HT-29 (cell line): ENCODE results near the gene IL1B. TPM values are rescaled to one million over a fixed set of nuclear protein-coding genes. Genes with fewer than 3 reads are reported as not detected.

Experiments
- DNase-seq: peaks from one replicate; pipeline ENCODE4 v3.0.0-alpha.2; 2015; ENCODE audit warnings: low spot score
- total RNA-seq: library from RNA; depleted of rRNA; stranded (reverse); fragments of >200 nt; shearing (Covaris generic); gene quantifications from 2 replicates; pipeline ENCODE4 v1.2.3, GENCODE V29; 2014; rRNA removed

IL1B gene
- total RNA-seq, 1 experiment from 2014 or later, result 0.20 TPM

DNA sequence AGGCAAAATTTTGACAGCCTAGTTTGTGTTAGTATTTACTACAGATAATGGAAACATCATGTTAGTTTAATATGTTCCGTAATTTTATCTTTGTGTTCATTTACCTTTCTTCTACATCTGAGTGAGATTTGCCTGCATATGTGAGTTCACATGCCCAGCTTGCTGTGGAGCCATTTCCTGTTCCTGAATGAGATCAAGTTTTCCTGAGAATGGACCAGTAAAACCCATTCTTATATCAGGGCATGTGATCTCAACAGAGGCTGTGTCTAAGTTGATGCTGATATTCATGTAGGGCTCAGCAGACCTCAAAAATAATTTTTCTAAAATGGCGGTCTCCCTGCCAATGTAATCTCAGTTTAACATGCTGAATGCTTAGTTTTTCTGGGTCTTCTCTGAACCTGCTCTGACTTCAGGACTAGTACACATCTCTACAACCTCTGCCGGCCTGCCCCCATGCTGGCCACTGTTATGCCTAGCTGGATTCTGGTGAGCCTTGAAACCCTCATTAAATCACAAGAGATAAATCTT is 53.3 kb downstream of the IL1B start:
- DNase-seq, result no peak

DNA sequence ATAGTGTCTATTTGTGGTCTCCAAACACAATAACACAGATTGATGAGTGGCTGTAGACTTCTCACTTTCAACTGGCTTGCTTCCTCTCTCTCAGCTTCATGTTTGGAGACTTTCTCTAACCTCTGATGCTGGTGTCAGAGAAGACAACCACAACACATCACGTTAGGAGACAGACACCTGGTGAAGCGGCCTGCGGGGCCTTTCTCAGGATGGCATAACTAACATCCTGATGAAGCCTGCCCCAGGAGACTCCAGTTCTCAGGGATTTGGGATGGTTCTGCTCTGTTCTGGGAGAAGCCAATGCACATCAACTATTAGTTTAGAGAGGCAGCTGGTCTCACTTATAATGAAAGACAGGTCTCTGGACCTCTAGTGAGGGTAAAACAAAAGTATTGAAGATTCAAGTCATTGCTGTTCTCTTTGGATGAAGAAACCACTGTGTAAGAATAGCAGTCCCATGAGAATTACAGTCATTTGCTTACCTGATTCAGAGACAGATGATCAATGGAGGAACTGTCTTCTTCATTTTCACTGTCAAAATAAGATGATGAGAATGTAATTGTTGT is 54.3 kb downstream of the IL1B start:
- DNase-seq, result no peak

Other genes with a start within 250 kb of the IL1B start
- gene SLC20A1, start 190.8 kb downstream of the IL1B start, total RNA-seq, result 30.3 and 32.7 TPM in 2 replicates
- 1.4 and 1.6 TPM in 2 replicates for gene NT5DC4, start 115.8 kb downstream of the IL1B start, total RNA-seq
- 2.5 and 4.0 TPM in 2 replicates for gene CKAP2L, start 72.2 kb downstream of the IL1B start, total RNA-seq
- not detected in 2 replicates for gene IL1A, start 52.3 kb downstream of the IL1B start, total RNA-seq
- gene IL37, start 74.4 kb upstream of the IL1B start, total RNA-seq, result not detected in 2 replicates
- gene IL36G, start 141.2 kb upstream of the IL1B start, total RNA-seq, result not detected in 2 replicates
- not detected in 2 replicates for gene IL36A, start 168.7 kb upstream of the IL1B start, total RNA-seq
- not detected in 2 replicates for gene IL36B, start 216.1 kb upstream of the IL1B start, total RNA-seq
- 0.44 and 1.4 TPM in 2 replicates for gene IL36RN, start 222.4 kb upstream of the IL1B start, total RNA-seq
- gene IL1F10, start 231.2 kb upstream of the IL1B start, total RNA-seq, result 0.42 TPM in 1 of 2 replicates, not detected in the other